K562 (cell line): ENCODE measurements around the gene CEP95.

ENCODE experiments used
- BRF1 ChIP-seq: IDR thresholded peaks from 3 replicates; pipeline ENCODE4 v1.6.1; 2011; ENCODE audit warnings: borderline replicate concordance, mild to moderate bottlenecking; ENCODE audit not compliant: insufficient read length; ENCODE audit errors: extremely low read depth
- CHD4 ChIP-seq: fragments of 200-600 bp; sonication (generic); IDR thresholded peaks from 3 replicates; pipeline ENCODE4 v1.6.1; 2012; ENCODE audit warnings: low read depth, mild to moderate bottlenecking, mixed read lengths, low read length, inconsistent platforms; ENCODE audit not compliant: insufficient read depth, insufficient replicate concordance, poor library complexity, severe bottlenecking
- CTCF ChIP-seq, 3 experiments: IDR thresholded peaks in 2 of 3; conservative IDR thresholded peaks in 1 of 3; 2 replicates each; pipeline ENCODE4 v1.5.1; 2011 to 2012; ENCODE audit warnings: low read length in 3 of 3, mild to moderate bottlenecking in 3 of 3, control low read depth in 2 of 3, improper control_type of control experiment in 1 of 3, inconsistent platforms in 1 of 3, low read depth in 1 of 3, mixed read lengths in 1 of 3, moderate library complexity in 1 of 3; ENCODE audit not compliant: insufficient read depth in 2 of 3
- E2F1 ChIP-seq: sonication (generic); formaldehyde crosslinking; IDR thresholded peaks from 2 replicates; pipeline ENCODE4 v1.8.1; 2023; ENCODE audit warnings: mild to moderate bottlenecking, missing genetic modification reagents, moderate library complexity
- ETS2 ChIP-seq: IDR thresholded peaks from 2 replicates; pipeline ENCODE4 v1.6.1; 2016; ENCODE audit warnings: borderline replicate concordance, missing genetic modification characterization, mild to moderate bottlenecking, moderate library complexity, missing compliant biosample characterization; ENCODE audit not compliant: poor library complexity, severe bottlenecking
- GTF2F1 ChIP-seq: IDR thresholded peaks from 2 replicates; pipeline ENCODE4 v1.6.1; 2011; ENCODE audit warnings: low read depth, low read length, improper control_type of control experiment
- KLF13 ChIP-seq: fragments of 450-650 bp; IDR thresholded peaks from 2 replicates; pipeline ENCODE4 v1.6.1; 2016; ENCODE audit warnings: missing genetic modification characterization, low read depth, mild to moderate bottlenecking, missing compliant biosample characterization, moderate library complexity, borderline replicate concordance
- KLF16 ChIP-seq: IDR thresholded peaks from 2 replicates; pipeline ENCODE4 v1.6.1; 2016; ENCODE audit warnings: antibody characterized with exemption
- POLR2AphosphoS5 ChIP-seq: IDR thresholded peaks from 2 replicates; pipeline ENCODE4 v1.6.1; 2011; ENCODE audit warnings: mild to moderate bottlenecking, low read depth, low read length, moderate library complexity; ENCODE audit not compliant: control insufficient read depth, insufficient read depth
- SIX5 ChIP-seq, 2 experiments: IDR thresholded peaks; 2 replicates each; pipeline ENCODE4 v1.6.1; 2011; ENCODE audit warnings: low read length in 2 of 2, borderline replicate concordance in 1 of 2, low read depth in 1 of 2, mild to moderate bottlenecking in 1 of 2, moderate library complexity in 1 of 2; ENCODE audit not compliant: insufficient read depth in 1 of 2
- SRF ChIP-seq, 2 experiments: fragments of 250-450, 450-650 bp in 1 of 2; sonication (Bioruptor Pico) in 1 of 2; sonication (generic) in 1 of 2; formaldehyde crosslinking; IDR thresholded peaks; 2 replicates each; pipeline versions ENCODE4 v1.5.0 to v1.5.1; 2020 to 2022; ENCODE audit warnings: mild to moderate bottlenecking in 1 of 2, missing genetic modification reagents in 1 of 2
- ZNF174 ChIP-seq: fragments of 250-450 bp; sonication (Bioruptor Pico); IDR thresholded peaks from 2 replicates; pipeline ENCODE4 v1.4.0; 2020; ENCODE audit warnings: mild to moderate bottlenecking

- TF ChIP-seq POLR2AphosphoS5 (no peak), BRF1 (no peak), SRF (CRISPR knock-in tag; IDR thresholded peaks at IDR 0.05) (no peak), E2F1 (no peak), KLF13 (tag) (no peak), ZNF174 (no peak), GTF2F1 (no peak), CHD4 (no peak), CTCF (IDR thresholded peaks at IDR 0.05 in 2 of 3, conservative IDR thresholded peaks at IDR 0.05 in 1 of 3; ENCODE audit: insufficient read depth in 2 of 3, low read depth in 1 of 3, low read length in 3 of 3) (no peak), KLF16 (no peak), ETS2 (tag) (no peak), SIX5 (IDR thresholded peaks at IDR 0.05; ENCODE audit: borderline replicate concordance in 1 of 2, insufficient read depth in 1 of 2, low read depth in 1 of 2, low read length in 2 of 2) (no peak)
These were observed 28.9 kb upstream of the CEP95 start for GRCh38 chr17:64477849-64478248.
